Left colon (tissue), 2 donors: ENCODE results near the gene ASCC3. TPM values are rescaled to one million over a fixed set of nuclear protein-coding genes. Genes with fewer than 3 reads are reported as not detected.
"Not testable (repeated sequence)": the region's sequence is repeated elsewhere in the genome, so short reads cannot be mapped to it uniquely, and the experiment has no call there.

Source experiments
- ATAC-seq: fragments of 200-7000 bp; cut with Tn5 transposase; one replicate; pipeline ENCODE4 v1.9.1; 2020; ENCODE audit warnings: mild to moderate bottlenecking, moderate library complexity
- DNase-seq, 2 donors: peaks; one replicate each; pipeline ENCODE4 v3.0.0-alpha.2; 2020
- intact Hi-C, 2 donors: fragments of 100-400 bp; cut with DNase I in 1 of 2; cut with micrococcal nuclease in 1 of 2; formaldehyde crosslinking; loops; one replicate each; pipeline versions ENCODE4 v1.11.2 to v1.14.0; 2022; cut with DNase I, micrococcal nuclease
- total RNA-seq, 2 donors: library from RNA; stranded (reverse); fragmentation: NEBNext Ultra II Directional; extraction: Animal tissue kit (Norgen Biotek cat#: 25700); gene quantifications; one replicate each; pipeline ENCODE4 v1.2.1, GENCODE V29; 2021
- donor health status: DM: no; HTN: no; CAD: no.
- donor health status: DM: yes; HTN: yes; CAD: no.

ASCC3 gene
- total RNA-seq, 2 donors from 2014 or later, result 28.6 to 37.2 TPM

- DNase-seq (no peak), ATAC-seq (no peak)
- intact Hi-C loops, result no loop called here
Measured at GRCh38 chr6:100753421-100753820, 127.7 kb downstream of the ASCC3 start.

GRCh38 chr6:100751590-100751989 is 129.5 kb downstream of the ASCC3 start:
- ATAC-seq (peak; percentile 71), DNase-seq (no peak)
- intact Hi-C loops, result no loop called here

- intact Hi-C loops, result no loop called here
- no peak for DNase-seq
- ATAC-seq, result no peak
Measured at GRCh38 chr6:100745419-100746041, 135.6 kb downstream of the ASCC3 start.

- no peak for DNase-seq
Measured at GRCh38 chr6:100740439-100740838, 140.7 kb downstream of the ASCC3 start.

GRCh38 chr6:100737720-100738119 is 143.4 kb downstream of the ASCC3 start:
- DNase-seq, ATAC-seq, intact Hi-C loops: not testable (repeated sequence)

More at GRCh38 chr6:100740439-100740838, 140.7 kb downstream of the ASCC3 start:
- ATAC-seq, result no peak
- intact Hi-C loops, result no loop called here

- intact Hi-C loops, result no loop called here
- ATAC-seq, result no peak
- no peak for DNase-seq
Measured at GRCh38 chr6:100731411-100731810, 149.7 kb downstream of the ASCC3 start.

- no peak for ATAC-seq
- intact Hi-C loops, result no loop called here
Measured at GRCh38 chr6:100730001-100730980, 150.8 kb downstream of the ASCC3 start.

GRCh38 chr6:100726666-100727065 is 154.5 kb downstream of the ASCC3 start:
- DNase-seq, result no peak
- no peak for ATAC-seq
- intact Hi-C loops, result no loop called here

More at GRCh38 chr6:100730001-100730980, 150.8 kb downstream of the ASCC3 start:
- DNase-seq, result no peak

- ATAC-seq (no peak), DNase-seq (no peak)
- intact Hi-C loops, result no loop called here
Measured at GRCh38 chr6:100724696-100725095, 156.4 kb downstream of the ASCC3 start.

- ATAC-seq, result no peak
- intact Hi-C loops, result no loop called here
- DNase-seq, result no peak
Measured at GRCh38 chr6:100724222-100724621, 156.9 kb downstream of the ASCC3 start.

- no peak for ATAC-seq
- no peak for DNase-seq
- intact Hi-C loops, result no loop called here
Measured at GRCh38 chr6:100721256-100721655, 159.9 kb downstream of the ASCC3 start.

GRCh38 chr6:100719883-100720682 is 161.0 kb downstream of the ASCC3 start:
- ATAC-seq (no peak), DNase-seq (no peak)
- intact Hi-C loops, result no loop called here

GRCh38 chr6:100712997-100713396 is 168.1 kb downstream of the ASCC3 start:
- ATAC-seq (no peak), DNase-seq (no peak)
- intact Hi-C loops, result no loop called here

- DNase-seq (no peak), ATAC-seq (no peak)
- intact Hi-C loops, result no loop called here
Measured at GRCh38 chr6:100706491-100706890, 174.6 kb downstream of the ASCC3 start.

- ATAC-seq (no peak), DNase-seq (no peak)
- intact Hi-C loops, result no loop called here
Measured at GRCh38 chr6:100704961-100705360, 176.2 kb downstream of the ASCC3 start.

GRCh38 chr6:100701728-100702127 is 179.4 kb downstream of the ASCC3 start:
- ATAC-seq, result no peak
- intact Hi-C loops, result no loop called here

GRCh38 chr6:100700009-100700408 is 181.1 kb downstream of the ASCC3 start:
- no peak for ATAC-seq
- DNase-seq, result no peak
- intact Hi-C loops, result no loop called here

More at GRCh38 chr6:100701728-100702127, 179.4 kb downstream of the ASCC3 start:
- DNase-seq, result no peak

GRCh38 chr6:100695445-100695844 is 185.7 kb downstream of the ASCC3 start:
- intact Hi-C loops, result no loop called here
- ATAC-seq (no peak), DNase-seq (no peak)

- ATAC-seq, result no peak
- intact Hi-C loops, result no loop called here
Measured at GRCh38 chr6:100693249-100693927, 187.7 kb downstream of the ASCC3 start.

More at GRCh38 chr6:100693249-100693927, 187.7 kb downstream of the ASCC3 start:
- DNase-seq, result no peak
